Stimulated activated CD4-positive, alpha-beta T cell treated with anti-CD3 and anti-CD28 coated beads, Interleukin-12 subunit alpha, Interleukin-12 subunit beta, amount 100 ng/mL, for 48 hours (primary cell): ENCODE results near the gene TEX2.

Experiments used
- DNase-seq, 3 donors: peaks; one replicate each; pipeline ENCODE4 v3.0.0-alpha.2; 2020; ENCODE audit warnings: low read depth in 2 of 3, low spot score in 1 of 3

TEX2 gene

GRCh38 chr17:64263000-64263766, at the start of gene TEX2:
TEX2 (minus strand) TSS chr17:64263260; CDS start chr17:64214217, 49,043 bp downstream.
- peak; percentile 80 to 86 (median 81) for DNase-seq

- no peak for DNase-seq
These were observed 46.6 kb upstream of the TEX2 start for GRCh38 chr17:64309710-64310109.

- DNase-seq, result no peak
These were observed 46.0 kb upstream of the TEX2 start for GRCh38 chr17:64309021-64309420.

- DNase-seq, result peak; percentile 39 to 55 (median 53)
These were observed 43.9 kb upstream of the TEX2 start for GRCh38 chr17:64306850-64307463.

- DNase-seq, result no peak
These were observed 41.5 kb upstream of the TEX2 start for GRCh38 chr17:64304551-64304950.

- DNase-seq, result no peak
These were observed 37.6 kb upstream of the TEX2 start for GRCh38 chr17:64300699-64300965.

- no peak for DNase-seq
These were observed 34.5 kb upstream of the TEX2 start for GRCh38 chr17:64297467-64298088.

- no peak for DNase-seq
These were observed 33.2 kb upstream of the TEX2 start for GRCh38 chr17:64296246-64296645.

GRCh38 chr17:64295146-64295545, 32.1 kb upstream of the TEX2 start:
- no peak for DNase-seq

GRCh38 chr17:64291268-64291851, 28.3 kb upstream of the TEX2 start:
- DNase-seq, result peak in 1 of 3 donors; percentile 39

- DNase-seq, result no peak
These were observed 26.7 kb upstream of the TEX2 start for GRCh38 chr17:64289741-64290141.

- DNase-seq, result no peak
These were observed 19.7 kb upstream of the TEX2 start for GRCh38 chr17:64282753-64283080.

GRCh38 chr17:64281962-64282752, 19.1 kb upstream of the TEX2 start:
- peak; percentile 3 to 54 (median 40) for DNase-seq

- no peak for DNase-seq
These were observed 15.6 kb upstream of the TEX2 start for GRCh38 chr17:64278614-64279013.

- no peak for DNase-seq
These were observed 14.9 kb upstream of the TEX2 start for GRCh38 chr17:64277831-64278562.

- no peak for DNase-seq
These were observed 14.0 kb upstream of the TEX2 start for GRCh38 chr17:64276961-64277505.

GRCh38 chr17:64275016-64275415, 12.0 kb upstream of the TEX2 start:
- no peak for DNase-seq

GRCh38 chr17:64273006-64273405, 9.9 kb upstream of the TEX2 start:
- DNase-seq, result no peak

GRCh38 chr17:64270885-64271284, 7.8 kb upstream of the TEX2 start:
- no peak for DNase-seq
